Right atrium auricular region (tissue), 2 donors: ENCODE results near the gene TAS2R40. TPM values are rescaled to one million over a fixed set of nuclear protein-coding genes. Genes with fewer than 3 reads are reported as not detected.

Experiments
- DNase-seq: peaks from one replicate; pipeline ENCODE4 v3.0.0-alpha.2; 2019; ENCODE audit warnings: low spot score
- H3K27ac ChIP-seq, 2 donors: fragments of 200-600 bp; sonication (generic); 1 replicate in 1 of 2; 2 replicates in 1 of 2; pipeline ENCODE4 v1.5.1; 2016 to 2019
- H3K27me3 ChIP-seq, 2 donors: fragments of 200-600 bp; sonication (generic); one replicate each; pipeline versions ENCODE4 v1.5.1 to v1.6.0; 2017 to 2019
- H3K36me3 ChIP-seq: fragments of 200-600 bp; sonication (generic); one replicate; pipeline ENCODE4 v1.5.1; 2016
- H3K4me1 ChIP-seq, 2 donors: fragments of 200-600 bp; sonication (generic); one replicate each; pipeline versions ENCODE4 v1.5.1 to v1.6.0; 2017 to 2019
- H3K4me3 ChIP-seq, 2 donors: fragments of 200-600 bp; sonication (generic); 1 replicate in 1 of 2; 2 replicates in 1 of 2; pipeline ENCODE4 v1.5.1; 2017 to 2019; ENCODE audit warnings: mild to moderate bottlenecking in 1 of 2, moderate library complexity in 1 of 2
- H3K9me3 ChIP-seq, 2 donors: fragments of 200-600 bp; sonication (generic); one replicate each; pipeline ENCODE4 v1.5.1; 2019
- CTCF ChIP-seq, 2 donors: fragments of 200-600 bp; sonication (generic); IDR thresholded peaks; one replicate each; pipeline ENCODE4 v1.5.1; 2019; ENCODE audit warnings: antibody characterized with exemption in 2 of 2
- total RNA-seq, 2 donors: library from RNA; depleted of rRNA; stranded (reverse); fragments of >200 nt; gene quantifications; one replicate each; pipeline ENCODE4 v1.1.0, GENCODE V29; 2016

Gene TAS2R40
- total RNA-seq, 2 donors from 2014 or later = not detected

- Histone ChIP-seq H3K27ac (no peak within 1 kb of the TSS), H3K9me3 (peaks cover 0 to 5% of the 10 kb centered on the region in 2 donors), H3K4me1 (no peaks in the 10 kb centered on the region), H3K4me3 (no peak within 1 kb of the TSS), H3K36me3 (no peaks in the 10 kb centered on the region), H3K27me3 (no peaks in the 10 kb centered on the region)
- TF ChIP-seq CTCF (IDR thresholded peaks at IDR 0.05) = no peak
- DNase-seq = no peak
These were observed 38.8 kb upstream of the TAS2R40 start, which contains the start of gene TAS2R39 for GRCh38 chr7:143183024-143183423. Gene TAS2R39, plus strand, starts transcription at chr7:143183419. Its CDS starts 0 bp downstream, at chr7:143183419.

GRCh38 chr7:143185551-143185950, 36.3 kb upstream of the TAS2R40 start:
- no peak for TF ChIP-seq CTCF (IDR thresholded peaks at IDR 0.05)
- no peaks in the 10 kb centered on the region for H3K36me3 ChIP-seq
- H3K4me1 ChIP-seq = no peaks in the 10 kb centered on the region
- no peak for DNase-seq
- H3K4me3 ChIP-seq = no peak overlapping the region
- H3K9me3 ChIP-seq = no peaks in the 10 kb centered on the region
- no peak overlapping the region for H3K27ac ChIP-seq
- H3K27me3 ChIP-seq = no peaks in the 10 kb centered on the region

GRCh38 chr7:143188994-143189393, 32.8 kb upstream of the TAS2R40 start:
- no peak for DNase-seq
- no peaks in the 10 kb centered on the region for H3K36me3 ChIP-seq
- H3K27ac ChIP-seq = no peak overlapping the region
- H3K9me3 ChIP-seq = no peaks in the 10 kb centered on the region
- no peaks in the 10 kb centered on the region for H3K27me3 ChIP-seq
- TF ChIP-seq CTCF (IDR thresholded peaks at IDR 0.05) = no peak
- no peak overlapping the region for H3K4me3 ChIP-seq
- no peaks in the 10 kb centered on the region for H3K4me1 ChIP-seq

- Histone ChIP-seq H3K9me3 (peaks cover 0 to 13% of the 10 kb centered on the region in 2 donors), H3K4me3 (no peak overlapping the region), H3K36me3 (no peaks in the 10 kb centered on the region), H3K4me1 (no peaks in the 10 kb centered on the region), H3K27ac (no peak overlapping the region), H3K27me3 (no peaks in the 10 kb centered on the region)
- no peak for TF ChIP-seq CTCF (IDR thresholded peaks at IDR 0.05)
- DNase-seq = no peak
These were observed 28.0 kb upstream of the TAS2R40 start for GRCh38 chr7:143193880-143194279.

GRCh38 chr7:143199040-143199439, 22.8 kb upstream of the TAS2R40 start:
- DNase-seq = no peak
- TF ChIP-seq CTCF (IDR thresholded peaks at IDR 0.05) = no peak
- Histone ChIP-seq H3K4me1 (no peaks in the 10 kb centered on the region), H3K36me3 (no peaks in the 10 kb centered on the region), H3K9me3 (peaks cover 0 to 13% of the 10 kb centered on the region in 2 donors), H3K4me3 (no peak overlapping the region), H3K27ac (no peak overlapping the region), H3K27me3 (no peaks in the 10 kb centered on the region)

- H3K27ac ChIP-seq = no peak overlapping the region
- no peak for TF ChIP-seq CTCF (IDR thresholded peaks at IDR 0.05)
- DNase-seq = no peak
- peaks cover 0 to 2% of the 10 kb centered on the region in 2 donors for H3K9me3 ChIP-seq
- H3K4me3 ChIP-seq = no peak overlapping the region
- no peaks in the 10 kb centered on the region for H3K27me3 ChIP-seq
- H3K4me1 ChIP-seq = no peaks in the 10 kb centered on the region
- H3K36me3 ChIP-seq = no peaks in the 10 kb centered on the region
These were observed 19.7 kb upstream of the TAS2R40 start for GRCh38 chr7:143202161-143202560.
